Activated B cell treated with CpG ODN at 0.5 μM for 24 hours (primary cell): Measurements from ENCODE around the gene FAM83G. TPM values are rescaled to one million over a fixed set of nuclear protein-coding genes. Genes with fewer than 3 reads are reported as not detected.
A peak's percentile ranks its signal among the peaks of the same experiment; 100 is the strongest.
"Not testable (repeated sequence)": the region's sequence is repeated elsewhere in the genome, so short reads cannot be mapped to it uniquely, and the experiment has no call there.

Experiments
- ATAC-seq: fragments of 200-7000 bp; cut with Tn5 transposase; one replicate; pipeline ENCODE4 v1.10.0; 2021; ENCODE audit warnings: low read depth, mild to moderate bottlenecking, moderate library complexity
- CTCF ChIA-PET: fragments of 350-600 bp; sonication (Branson Sonifier 250); formaldehyde crosslinking; loops from one replicate; lab custom pipeline; 2021; ENCODE audit warnings: antibody characterized with exemption; lab: Charles Lee
- POLR2A ChIA-PET: fragments of 350-600 bp; sonication (Branson Sonifier 250); formaldehyde crosslinking; loops from one replicate; lab custom pipeline; 2021; ENCODE audit warnings: antibody characterized with exemption; lab: Charles Lee
- DNase-seq: peaks from one replicate; pipeline ENCODE4 v3.0.0; 2022
- H3K27ac Mint-ChIP-seq: one replicate; pipeline ENCODE4 v1.8.0; 2020; ENCODE audit warnings: mixed read lengths
- H3K27me3 Mint-ChIP-seq: one replicate; pipeline ENCODE4 v1.8.0; 2021; ENCODE audit warnings: mixed read lengths
- H3K36me3 Mint-ChIP-seq: one replicate; pipeline ENCODE4 v1.8.0; 2021; ENCODE audit warnings: low read depth, mixed read lengths
- H3K4me1 Mint-ChIP-seq: one replicate; pipeline ENCODE4 v1.8.0; 2021; ENCODE audit warnings: mixed read lengths
- H3K4me3 Mint-ChIP-seq: one replicate; pipeline ENCODE4 v1.8.0; 2020; ENCODE audit warnings: mild to moderate bottlenecking, mixed read lengths
- H3K9me3 Mint-ChIP-seq: one replicate; pipeline ENCODE4 v1.8.0; 2020; ENCODE audit warnings: mixed read lengths
- CTCF ChIP-seq: fragments of 200-600 bp; IDR thresholded peaks from one replicate; pipeline ENCODE4 v1.8.0; 2022; ENCODE audit warnings: antibody characterized with exemption, mild to moderate bottlenecking
- intact Hi-C: fragments of 100-400 bp; cut with micrococcal nuclease; formaldehyde crosslinking; loops from one replicate; pipeline ENCODE4 v1.15.1; 2024
- total RNA-seq: library from RNA; stranded (reverse); gene quantifications from 2 replicates; pipeline ENCODE4 v1.2.3, GENCODE V29; 2022

Gene FAM83G
- total RNA-seq, 1 donor from 2014 or later, result 13.9 TPM

- ChIA-PET POLR2A (no interaction called here), CTCF (no interaction called here)
- H3K27ac Mint-ChIP-seq, result peak overlapping the region; percentile 18
- H3K27me3 Mint-ChIP-seq, result no peaks in the 10 kb centered on the region
- intact Hi-C loops, result no loop called here
- peaks cover 24% of the 10 kb centered on the region for H3K4me1 Mint-ChIP-seq
- H3K9me3 Mint-ChIP-seq, result no peaks in the 10 kb centered on the region
- peaks cover 51% of the 10 kb centered on the region for H3K36me3 Mint-ChIP-seq
- DNase-seq (no peak), ATAC-seq (peak; percentile 40)
- TF ChIP-seq CTCF, result no peak
- H3K4me3 Mint-ChIP-seq, result no peak overlapping the region
Measured at GRCh38 chr17:19021622-19022083, 17.1 kb upstream of the FAM83G start.

DNA sequence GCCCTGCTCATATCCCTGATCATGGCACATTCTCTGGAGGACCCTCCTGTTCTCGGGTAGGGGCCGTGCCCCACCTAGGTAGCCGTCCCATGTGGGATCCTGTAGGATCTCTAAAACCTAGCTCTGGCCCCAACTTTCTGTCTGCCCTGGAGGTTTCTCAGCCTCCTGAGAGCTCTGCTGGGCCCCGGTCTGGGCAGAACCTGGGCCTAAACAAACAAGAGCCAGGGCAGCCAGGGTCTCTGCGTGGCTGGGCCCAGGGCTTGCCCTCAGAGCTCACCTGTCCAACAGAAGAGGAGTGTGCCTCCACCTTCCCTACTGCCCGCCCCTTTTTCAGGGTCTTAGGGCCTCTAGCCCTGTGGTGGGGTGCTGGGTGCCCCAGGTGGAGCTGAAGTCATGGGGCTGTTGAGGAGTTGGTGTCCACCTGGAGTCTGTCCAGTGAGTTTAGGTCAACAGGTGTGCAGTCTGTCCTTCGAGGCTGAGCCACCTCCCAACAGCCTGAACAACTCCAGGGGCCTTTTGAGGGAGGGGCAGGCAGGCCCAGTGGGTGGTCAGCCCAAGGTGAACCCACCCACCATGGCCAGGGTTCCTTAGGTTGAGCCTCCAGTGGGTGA is 16.6 kb upstream of the FAM83G start:
- intact Hi-C loops, POLR2A ChIA-PET: not testable (repeated sequence)

GRCh38 chr17:19020016-19020415 is 15.5 kb upstream of the FAM83G start:
- Mint-ChIP-seq H3K36me3 (peaks cover 51% of the 10 kb centered on the region), H3K27me3 (no peaks in the 10 kb centered on the region), H3K4me3 (no peak overlapping the region), H3K4me1 (peaks cover 24% of the 10 kb centered on the region), H3K27ac (peak overlapping the region; percentile 24), H3K9me3 (no peaks in the 10 kb centered on the region)
- intact Hi-C loops, result no loop called here
- ATAC-seq (no peak), DNase-seq (no peak)
- POLR2A ChIA-PET, result no interaction called here
- CTCF ChIA-PET, result no interaction called here
- no peak for TF ChIP-seq CTCF

More for the DNA sequence above, 16.6 kb upstream of the FAM83G start:
- Mint-ChIP-seq H3K4me1 (peaks cover 24% of the 10 kb centered on the region), H3K27ac (peak overlapping the region; percentile 18), H3K36me3 (peaks cover 51% of the 10 kb centered on the region)
- CTCF ChIA-PET, ATAC-seq, H3K4me3 Mint-ChIP-seq, DNase-seq, H3K27me3 Mint-ChIP-seq, H3K9me3 Mint-ChIP-seq: not testable (repeated sequence)

DNA sequence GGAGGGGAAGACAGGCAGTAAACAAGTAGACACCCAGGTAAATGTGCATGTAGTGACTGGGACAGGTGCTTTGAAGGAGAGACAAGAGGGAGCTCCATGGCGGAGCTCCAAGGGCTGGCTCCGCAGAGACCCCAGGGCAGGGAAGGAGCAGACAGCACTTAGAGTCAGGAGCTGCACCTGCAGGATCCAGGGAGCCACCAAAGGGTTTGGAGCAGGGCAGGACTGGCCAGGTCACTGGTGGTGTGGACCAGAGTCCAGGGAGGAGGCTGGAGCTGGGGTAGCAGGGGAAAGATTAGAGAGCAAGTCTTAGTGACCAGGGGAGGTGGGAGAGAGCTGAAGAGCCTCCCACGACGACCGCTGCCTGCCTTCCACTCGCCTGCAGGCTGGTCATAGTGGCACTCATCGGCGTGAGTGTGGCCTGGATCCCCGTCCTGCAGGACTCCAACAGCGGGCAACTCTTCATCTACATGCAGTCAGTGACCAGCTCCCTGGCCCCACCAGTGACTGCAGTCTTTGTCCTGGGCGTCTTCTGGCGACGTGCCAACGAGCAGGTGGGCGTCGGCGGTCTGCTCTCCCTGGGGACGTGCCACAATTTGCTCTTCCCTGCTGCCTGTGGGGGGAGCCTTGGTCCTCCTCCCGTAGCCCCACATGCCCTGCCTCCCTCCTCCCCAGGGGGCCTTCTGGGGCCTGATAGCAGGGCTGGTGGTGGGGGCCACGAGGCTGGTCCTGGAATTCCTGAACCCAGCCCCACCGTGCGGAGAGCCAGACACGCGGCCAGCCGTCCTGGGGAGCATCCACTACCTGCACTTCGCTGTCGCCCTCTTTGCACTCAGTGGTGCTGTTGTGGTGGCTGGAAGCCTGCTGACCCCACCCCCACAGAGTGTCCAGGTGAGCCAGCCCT is 14.7 kb upstream of the FAM83G start:
- Mint-ChIP-seq H3K27me3 (no peaks in the 10 kb centered on the region), H3K4me3 (no peak overlapping the region), H3K9me3 (no peaks in the 10 kb centered on the region), H3K27ac (no peak overlapping the region), H3K4me1 (peaks cover 18% of the 10 kb centered on the region), H3K36me3 (peaks cover 44% of the 10 kb centered on the region)
- CTCF ChIA-PET, result interaction anchor here (1.3 kb wide), 1 partner anchor 58 kb away, joined by 3 read pairs; no protein-coding TSS in a partner anchor
- no peak for TF ChIP-seq CTCF
- DNase-seq (no peak), ATAC-seq (no peak)
- POLR2A ChIA-PET, result interaction anchor here (1.4 kb wide), 1 partner anchor 14 kb away, joined by 4 read pairs; the partner anchor contains the start of gene FAM83G
- intact Hi-C loops, result loop anchor here (10.0 kb wide), 2 partner anchors 54 to 104 kb away; no protein-coding TSS in a partner anchor

DNA sequence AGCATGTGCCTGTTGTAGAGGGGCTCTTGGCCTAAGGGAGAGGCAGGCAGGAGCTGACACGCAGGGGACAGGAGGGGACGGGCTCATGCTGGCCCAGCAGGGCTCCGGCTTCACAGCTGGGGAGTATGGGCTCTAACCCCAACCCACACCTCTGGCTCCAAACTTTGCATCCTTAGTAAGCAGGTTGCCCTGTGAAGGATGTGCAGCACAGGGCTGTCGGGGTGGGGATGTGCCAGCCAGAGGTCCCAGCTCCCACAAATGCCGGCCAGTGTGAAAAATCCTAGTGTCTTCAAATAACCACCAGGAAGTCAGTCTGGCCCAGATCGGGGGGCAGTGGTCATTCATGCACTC is 14.0 kb upstream of the FAM83G start:
- H3K36me3 Mint-ChIP-seq, result peaks cover 38% of the 10 kb centered on the region
- no peak for TF ChIP-seq CTCF
- peaks cover 15% of the 10 kb centered on the region for H3K4me1 Mint-ChIP-seq
- ATAC-seq (no peak), DNase-seq (no peak)
- H3K4me3 Mint-ChIP-seq, result no peak overlapping the region
- POLR2A ChIA-PET, result interaction anchor here (1.4 kb wide), 1 partner anchor 14 kb away, joined by 4 read pairs; the partner anchor contains the start of gene FAM83G
- H3K9me3 Mint-ChIP-seq, result no peaks in the 10 kb centered on the region
- intact Hi-C loops, result loop anchor here (10.0 kb wide), 2 partner anchors 54 to 104 kb away; no protein-coding TSS in a partner anchor
- H3K27ac Mint-ChIP-seq, result no peak overlapping the region
- CTCF ChIA-PET, result interaction anchor here (1.3 kb wide), 1 partner anchor 57 kb away, joined by 3 read pairs; no protein-coding TSS in a partner anchor
- H3K27me3 Mint-ChIP-seq, result no peaks in the 10 kb centered on the region
